ENCODE measurements around the gene PREP.
"Not testable (repeated sequence)": the region's sequence is repeated elsewhere in the genome, so short reads cannot be mapped to it uniquely, and the experiment has no call there.

Gene PREP

DNA sequence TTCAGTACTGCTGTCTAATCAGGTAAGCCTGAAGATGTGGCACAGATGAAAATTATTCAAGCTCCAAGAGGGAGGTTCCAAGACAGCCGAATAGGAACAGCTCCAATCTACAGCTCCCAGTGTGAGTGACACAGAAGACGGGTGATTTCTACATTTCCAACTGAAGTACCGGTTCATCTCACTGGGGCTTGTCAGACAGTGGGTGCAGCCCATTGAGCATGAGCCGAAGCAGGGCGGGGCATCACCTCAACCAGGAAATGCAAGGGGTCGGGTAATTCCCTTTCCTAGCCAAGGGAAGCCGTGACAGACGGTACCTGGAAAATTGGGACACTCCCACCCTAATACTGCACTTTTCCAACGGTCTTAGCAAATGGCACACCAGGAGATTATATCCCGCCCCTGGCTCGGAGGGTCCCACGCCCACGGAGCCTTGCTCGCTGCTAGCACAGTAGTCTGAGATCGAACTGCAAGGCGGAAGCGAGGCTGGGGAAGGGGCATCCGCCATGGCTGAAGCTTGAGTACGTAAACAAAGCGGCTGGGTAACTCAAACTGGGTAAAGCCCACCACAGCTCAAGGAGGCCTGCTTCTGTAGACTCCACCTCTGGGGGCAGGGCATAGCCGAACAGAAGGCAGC is 64.4 kb downstream of the PREP start:
- not testable (repeated sequence) for ATAC-seq, DNase-seq

DNA sequence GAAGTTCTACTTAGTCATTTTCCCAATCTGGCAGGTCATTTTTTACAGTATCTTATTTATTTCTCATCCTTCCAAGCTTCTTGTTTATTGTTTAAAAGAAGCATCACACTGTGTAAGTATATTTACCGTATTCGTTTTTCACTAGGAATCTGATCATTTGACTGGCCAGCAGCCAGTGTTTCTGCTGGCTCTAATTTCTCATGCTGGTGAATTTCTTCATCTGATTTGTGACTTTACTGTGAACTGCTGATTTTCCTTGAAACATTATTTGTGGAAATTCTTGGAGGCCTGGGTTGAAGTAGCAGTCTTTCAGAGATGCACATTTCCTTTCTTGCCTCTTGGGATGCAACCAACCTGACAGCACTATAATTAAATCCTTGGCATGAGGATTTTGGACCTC is 65.9 kb downstream of the PREP start:
- no peak for ATAC-seq
- no peak for DNase-seq

DNA sequence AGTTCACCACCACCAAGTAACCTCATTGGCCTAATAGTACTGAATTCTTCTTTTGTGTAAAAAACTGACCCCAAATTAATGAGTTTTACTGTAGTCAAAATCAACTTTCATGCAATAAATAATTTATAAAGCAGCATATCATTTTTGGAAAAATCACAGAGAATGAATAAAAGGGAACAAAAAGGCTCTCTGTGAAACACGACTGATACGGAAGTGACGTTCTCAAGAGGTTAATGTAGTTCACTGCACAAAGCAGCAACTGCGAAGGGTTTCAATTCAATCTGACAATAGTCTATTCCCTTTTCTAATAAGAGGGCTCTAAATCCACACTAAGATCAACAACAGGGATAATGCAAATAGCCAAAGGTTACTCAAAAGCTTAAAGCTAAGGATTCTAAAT is 70.3 kb downstream of the PREP start:
- ATAC-seq (no peak), DNase-seq (no peak)

DNA sequence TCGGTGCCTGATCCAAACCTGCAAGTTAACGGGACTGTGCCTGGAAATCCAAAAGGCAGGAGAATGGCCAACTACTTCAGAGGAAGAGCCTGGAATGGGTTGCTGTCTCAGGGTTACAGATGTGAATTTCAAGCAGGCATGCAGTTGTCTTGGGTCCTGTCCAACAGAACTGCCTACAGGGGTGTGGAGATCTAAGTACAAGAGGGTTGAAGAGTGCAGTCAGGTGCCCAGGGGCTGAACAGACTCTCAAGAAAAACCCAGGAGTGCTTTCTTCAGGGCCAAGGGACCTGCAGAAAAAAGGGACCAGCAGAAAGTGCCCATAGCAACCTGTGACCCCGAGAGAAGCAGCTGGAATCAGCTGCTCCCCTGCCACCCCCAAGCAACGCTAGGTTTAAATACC is 71.0 kb downstream of the PREP start:
- ATAC-seq, result no peak
- no peak for DNase-seq

DNA sequence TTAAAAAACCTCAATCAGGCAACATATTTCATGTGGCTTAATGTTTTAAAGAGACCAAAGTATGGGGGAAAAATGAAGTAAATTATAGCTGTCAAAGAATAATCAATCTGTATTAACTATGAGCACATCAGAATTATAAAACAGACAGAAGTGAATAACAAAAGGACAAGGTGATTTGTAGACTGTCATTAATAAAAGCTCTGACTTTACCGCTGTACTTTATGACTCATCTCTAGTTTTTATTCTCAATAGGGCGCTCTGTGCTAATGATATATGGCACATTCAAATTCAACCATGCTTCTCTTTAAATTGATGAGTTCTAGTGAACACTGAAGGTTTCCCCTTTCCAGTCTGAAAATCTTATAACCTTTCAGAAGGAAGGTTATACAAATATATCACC is 72.0 kb downstream of the PREP start:
- ATAC-seq (no peak), DNase-seq (no peak)

DNA sequence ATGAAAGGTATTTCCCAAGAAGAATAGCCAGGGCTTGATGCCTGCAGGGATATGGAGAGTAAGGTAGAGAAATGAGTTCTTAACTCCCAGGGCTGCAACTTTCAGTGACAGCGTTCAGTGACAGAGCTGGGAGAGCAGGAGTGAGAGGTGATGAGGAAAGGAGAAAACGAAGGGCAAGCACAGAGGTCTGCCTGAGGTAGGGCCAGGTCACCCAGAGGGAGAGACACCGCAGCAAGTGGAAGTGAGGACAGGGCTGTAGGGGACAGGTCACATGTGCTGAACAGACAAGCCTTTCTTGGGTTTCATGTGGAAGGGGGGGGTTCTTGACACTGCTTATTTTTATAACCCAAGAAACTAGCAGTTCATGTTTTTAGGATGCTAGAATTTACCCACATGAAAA is 72.5 kb downstream of the PREP start:
- DNase-seq (no peak), ATAC-seq (no peak)

DNA sequence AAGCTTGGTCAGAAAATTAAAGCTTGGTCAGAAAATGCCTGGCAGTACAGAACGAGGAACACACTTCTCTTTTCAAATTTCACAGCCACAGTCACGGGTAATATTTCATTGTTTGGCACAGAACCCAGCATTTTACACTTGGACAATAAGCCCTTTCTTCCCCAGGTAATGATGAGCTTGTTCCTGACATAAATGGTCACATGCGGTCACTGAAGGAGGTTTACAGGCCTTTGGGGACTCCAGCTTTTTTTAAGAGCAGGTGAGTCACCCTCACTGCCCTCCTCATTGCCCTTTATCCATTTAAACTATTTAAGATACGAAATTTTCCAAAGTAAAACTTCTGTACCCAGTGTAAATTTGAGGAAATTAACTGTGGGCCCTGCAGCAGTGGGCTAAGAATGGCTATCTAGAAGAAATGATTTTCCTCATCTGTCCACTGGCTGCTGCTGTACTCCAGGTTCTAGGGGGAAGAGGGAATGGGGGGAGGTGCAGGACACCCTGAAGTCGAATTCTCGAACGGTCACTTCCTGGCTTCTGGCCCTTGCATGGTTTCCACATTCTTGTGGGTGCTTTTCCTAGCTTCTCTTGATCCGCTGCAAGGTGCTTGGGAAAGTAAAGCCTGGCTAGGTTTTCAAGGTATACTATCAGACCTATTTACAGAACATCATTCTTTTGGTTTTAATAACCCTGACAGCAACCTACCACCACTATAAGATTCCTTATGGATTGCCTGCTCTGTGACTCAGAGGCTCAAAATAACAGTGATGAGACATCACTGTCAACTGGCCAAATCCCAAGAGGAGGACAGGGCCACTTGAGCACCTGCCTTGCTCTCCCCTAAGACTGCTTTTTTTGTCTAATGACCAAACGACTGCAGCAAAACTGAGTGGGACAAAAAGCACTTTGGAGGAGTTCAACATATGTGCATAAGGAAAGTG is 75.8 kb downstream of the PREP start:
- no peak for ATAC-seq
- DNase-seq, result no peak

DNA sequence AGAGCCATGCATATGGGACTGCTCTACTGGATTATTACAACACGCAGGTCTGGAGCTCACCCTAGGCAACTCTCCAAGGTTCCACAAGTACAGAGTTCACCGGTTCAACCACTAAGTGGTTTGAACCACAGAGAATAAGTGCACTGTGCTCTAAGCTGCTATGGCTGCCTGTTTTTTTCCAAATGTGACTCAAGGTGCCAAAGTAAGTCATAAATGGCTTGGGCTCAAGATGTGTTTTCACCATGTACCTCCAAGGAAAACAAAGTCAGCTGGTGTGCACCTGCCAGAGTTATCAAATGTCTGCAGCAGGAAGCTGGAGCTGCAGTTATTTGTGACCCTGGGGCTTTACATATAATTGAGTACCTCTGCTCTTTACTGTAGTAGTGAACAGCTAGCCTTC is 76.7 kb downstream of the PREP start:
- no peak for DNase-seq

DNA sequence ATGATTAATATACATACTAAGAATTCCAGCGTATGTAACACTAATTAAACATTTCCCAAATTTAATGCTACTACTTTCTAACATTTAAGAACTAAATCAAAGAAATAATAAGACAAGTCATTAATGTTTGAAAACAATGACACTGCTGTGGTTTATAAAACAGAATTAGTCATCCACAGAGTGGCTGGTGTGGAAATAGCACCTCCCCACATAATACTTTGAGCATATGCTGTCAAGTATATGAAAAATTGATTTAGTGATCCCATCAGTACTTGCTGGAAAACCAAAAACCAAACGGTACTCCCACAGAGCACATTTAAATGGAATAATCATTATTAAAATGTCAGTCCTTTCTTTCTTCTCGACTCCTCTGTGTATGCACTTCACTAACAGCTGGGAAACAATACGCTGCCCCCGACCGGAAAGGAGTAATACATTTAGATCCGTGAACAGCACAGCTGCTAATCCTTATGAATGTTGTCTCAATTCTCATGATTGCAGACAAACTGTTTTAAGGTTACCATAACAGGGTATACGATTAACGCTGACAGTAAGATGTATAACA is 78.4 kb downstream of the PREP start:
- DNase-seq (no peak), ATAC-seq (no peak)

More for the DNA sequence above, 76.7 kb downstream of the PREP start:
- ATAC-seq, result no peak

DNA sequence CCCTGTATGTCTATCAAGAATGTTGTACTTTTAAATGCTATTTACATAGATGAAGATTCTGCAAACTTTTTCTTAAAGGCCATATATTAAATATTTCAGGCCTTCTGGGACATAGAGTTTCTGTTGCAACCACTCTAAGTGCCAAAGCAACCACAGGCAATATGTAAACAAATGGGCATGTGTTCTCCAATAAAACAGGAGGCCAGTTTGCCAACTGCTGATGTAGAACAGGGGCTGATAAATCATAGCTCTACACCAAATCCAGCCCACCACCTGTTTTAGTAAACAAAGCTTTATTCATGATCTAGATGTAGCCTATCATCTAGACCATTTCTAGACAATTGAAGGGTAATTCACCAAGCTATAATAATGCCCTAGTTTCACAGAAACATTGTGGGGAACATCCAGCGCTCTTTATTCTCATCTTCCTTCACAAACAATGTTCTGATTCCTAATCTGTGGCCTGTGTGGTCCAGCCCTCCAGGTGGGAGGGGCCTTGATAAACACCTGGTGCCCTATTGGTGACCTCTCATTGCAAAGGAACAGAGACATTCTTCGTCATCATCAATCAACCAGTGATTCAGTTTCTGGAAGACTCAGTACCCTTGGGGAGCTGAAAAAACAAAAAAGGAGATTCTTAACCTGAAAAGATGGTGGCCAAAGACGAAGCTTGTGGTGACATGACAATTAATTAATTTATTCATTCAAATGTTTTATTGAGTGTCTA is 80.2 kb downstream of the PREP start:
- DNase-seq, result no peak
- no peak for ATAC-seq

DNA sequence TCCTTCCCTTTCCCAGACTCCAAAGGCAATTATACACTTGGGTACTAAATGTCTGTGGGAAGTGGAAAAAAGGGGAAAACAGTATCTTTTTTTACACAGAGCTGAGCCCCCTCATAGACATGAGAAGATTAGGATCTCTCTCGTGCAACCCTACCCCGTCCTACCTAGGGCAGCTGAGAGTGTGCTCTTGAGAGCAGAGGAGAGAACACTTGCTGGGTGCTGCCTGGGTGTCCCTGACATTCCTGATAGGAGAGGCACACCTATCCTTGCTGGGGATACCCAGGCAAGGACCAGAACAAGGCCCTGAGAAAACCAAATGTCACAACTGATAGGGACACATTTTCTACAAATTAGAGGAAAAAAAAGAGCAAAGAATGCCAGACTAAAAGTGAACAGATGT is 81.2 kb downstream of the PREP start:
- DNase-seq, result no peak

DNA sequence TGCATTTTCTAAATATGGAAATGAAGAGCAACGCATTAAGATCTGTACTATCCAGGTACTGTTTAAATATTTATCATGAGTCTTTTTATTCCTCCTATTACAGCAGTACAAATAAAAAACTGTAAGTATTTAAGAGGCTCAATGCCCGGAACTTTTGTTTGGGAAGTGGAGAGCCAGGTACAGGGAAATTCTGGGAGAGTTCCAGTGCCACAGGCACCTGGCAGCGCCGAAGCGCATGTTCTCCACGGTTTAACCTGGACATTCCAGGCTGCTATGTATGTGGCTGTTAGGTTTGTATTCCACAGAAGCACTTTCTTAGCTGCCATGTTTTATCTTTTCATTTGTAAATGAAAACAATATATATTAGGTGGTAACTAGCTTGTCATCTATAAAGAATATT is 81.7 kb downstream of the PREP start:
- DNase-seq (no peak), ATAC-seq (no peak)

More for the DNA sequence above, 81.2 kb downstream of the PREP start:
- ATAC-seq, result no peak

DNA sequence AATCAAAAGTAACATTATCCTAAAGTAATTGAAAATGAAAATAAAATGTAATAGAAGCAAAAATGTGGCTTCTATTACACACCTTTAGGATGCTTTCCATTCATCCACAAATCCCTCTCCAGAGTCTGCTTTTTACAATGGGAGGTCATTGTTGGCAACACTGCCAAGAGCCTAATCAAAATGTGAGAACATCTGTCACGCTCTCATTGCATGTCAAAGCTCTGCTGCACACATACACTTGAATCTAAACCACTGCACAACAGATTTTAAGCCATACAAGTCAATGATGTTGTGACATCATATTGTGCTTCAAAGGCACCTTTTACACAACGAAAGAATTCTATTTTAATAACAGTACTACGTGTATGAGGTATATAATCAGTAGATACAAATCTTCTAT is 82.1 kb downstream of the PREP start:
- no peak for DNase-seq
- no peak for ATAC-seq

DNA sequence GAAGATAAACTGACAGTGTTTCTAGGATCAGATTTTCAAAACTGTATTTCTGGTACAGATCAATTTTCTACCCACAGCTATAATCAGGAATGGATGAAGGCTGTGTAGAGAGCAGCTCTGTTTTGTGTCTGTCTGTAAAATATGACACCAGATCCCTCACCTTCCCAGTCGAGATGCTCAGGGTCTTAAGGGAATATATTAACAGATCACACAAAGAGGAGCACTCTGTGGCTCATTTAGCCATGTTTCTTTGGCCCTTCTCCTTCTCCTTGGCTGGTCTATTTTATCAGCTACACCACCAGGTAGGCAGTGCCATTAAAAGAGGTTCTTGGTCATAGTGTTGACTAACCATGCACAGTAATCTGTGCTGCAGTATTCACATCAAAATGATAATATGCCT is 82.6 kb downstream of the PREP start:
- ATAC-seq (no peak), DNase-seq (no peak)

DNA sequence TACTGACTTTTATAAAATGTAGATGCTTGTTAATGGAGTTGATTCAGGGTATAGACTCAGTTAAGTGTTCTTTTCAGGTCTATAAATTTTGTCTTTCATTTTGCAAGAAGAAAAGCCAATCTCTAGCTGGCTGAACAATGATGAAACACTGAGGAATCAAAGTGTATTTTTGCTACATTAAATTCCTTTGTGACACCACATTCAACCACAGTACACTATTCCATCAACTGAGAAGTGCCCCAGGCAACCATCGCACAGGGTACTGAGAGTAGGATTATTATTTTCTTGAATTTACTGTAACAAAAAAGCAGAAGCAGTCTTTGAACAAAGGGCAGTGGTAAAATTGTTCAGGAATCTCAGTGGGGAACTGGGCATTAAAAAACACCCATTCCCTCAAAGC is 83.6 kb downstream of the PREP start:
- no peak for DNase-seq
- ATAC-seq, result no peak

DNA sequence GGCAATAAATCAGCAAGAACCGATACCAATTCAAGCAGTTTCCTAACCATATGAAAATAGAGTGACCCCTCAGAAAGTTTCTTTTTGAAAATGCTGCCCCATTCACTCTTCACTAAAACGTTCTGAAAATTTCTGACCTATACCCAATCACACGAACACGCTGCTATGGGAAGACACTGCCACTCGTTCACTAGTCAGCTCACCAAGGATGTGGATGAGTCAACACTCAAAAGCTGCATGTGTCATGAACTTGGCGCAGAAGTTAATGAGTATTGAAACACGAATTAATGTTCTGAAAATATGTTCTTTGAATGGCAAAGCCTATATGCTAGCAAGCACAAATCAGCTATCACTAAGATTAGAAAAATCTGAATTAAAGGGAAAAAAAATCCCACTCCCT is 84.2 kb downstream of the PREP start:
- DNase-seq (no peak), ATAC-seq (no peak)

DNA sequence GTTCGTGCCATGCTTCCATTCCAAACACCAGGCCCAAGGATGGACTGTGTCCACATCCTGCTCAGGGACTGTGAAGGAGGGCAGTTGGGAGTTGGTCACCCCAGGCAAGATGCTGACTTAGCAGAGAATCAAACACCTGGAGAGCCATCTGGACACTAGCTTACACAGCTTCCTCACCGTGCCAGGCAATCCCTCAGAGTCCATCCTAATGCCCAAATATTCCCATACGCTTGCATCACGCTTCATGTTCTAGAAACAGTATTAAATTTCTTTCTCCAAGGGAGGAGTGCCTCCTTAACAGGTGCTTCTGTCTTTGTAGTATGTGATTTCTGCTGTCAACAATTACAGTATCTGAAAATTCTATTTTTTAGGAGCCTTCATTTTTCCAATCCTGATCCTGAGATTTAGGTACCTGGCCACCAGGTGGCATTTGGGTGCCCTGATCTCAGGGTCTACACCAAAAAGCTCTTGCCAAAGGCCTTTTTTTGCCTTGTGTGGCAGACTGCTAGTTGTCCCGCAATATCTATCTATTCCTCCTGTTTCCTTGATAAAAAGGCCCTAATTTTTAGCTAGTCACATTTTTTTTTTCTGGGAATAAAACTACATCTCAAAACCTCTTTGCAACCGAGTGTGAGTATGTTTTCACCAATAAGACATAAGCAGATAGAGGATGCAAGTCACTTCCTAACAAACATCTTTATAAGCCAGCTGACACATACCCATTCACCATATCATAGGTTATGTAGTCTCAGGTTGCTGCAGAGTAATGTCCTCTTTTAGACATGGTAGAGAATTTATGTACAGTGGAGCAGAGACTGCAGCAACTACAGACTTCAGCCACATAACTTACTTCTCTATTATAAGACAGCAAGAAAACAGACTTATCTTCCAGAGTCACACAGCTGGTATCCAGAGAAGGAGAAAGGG is 85.0 kb downstream of the PREP start:
- ATAC-seq, result no peak

DNA sequence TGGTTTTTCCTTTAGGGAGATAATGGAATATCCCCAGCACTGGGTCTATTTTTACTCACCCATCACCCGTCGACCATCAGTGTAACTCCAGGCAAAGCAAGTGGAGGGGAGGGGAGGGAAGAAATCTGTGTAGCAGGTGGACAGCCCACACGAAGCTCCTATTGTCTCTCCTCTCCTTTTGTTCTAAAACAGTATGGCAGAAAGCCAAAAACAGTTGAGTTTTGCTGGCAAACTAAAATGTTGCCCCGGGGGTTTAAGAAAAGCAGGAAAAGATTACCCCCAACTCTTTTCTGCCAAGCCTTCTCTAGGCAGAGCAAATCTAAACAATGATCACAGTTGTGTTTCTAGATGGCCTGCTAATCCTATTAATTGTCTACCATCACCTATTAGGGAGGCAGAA is 89.7 kb downstream of the PREP start:
- no peak for DNase-seq
- no peak for ATAC-seq

More for the DNA sequence above, 85.0 kb downstream of the PREP start:
- no peak for DNase-seq

DNA sequence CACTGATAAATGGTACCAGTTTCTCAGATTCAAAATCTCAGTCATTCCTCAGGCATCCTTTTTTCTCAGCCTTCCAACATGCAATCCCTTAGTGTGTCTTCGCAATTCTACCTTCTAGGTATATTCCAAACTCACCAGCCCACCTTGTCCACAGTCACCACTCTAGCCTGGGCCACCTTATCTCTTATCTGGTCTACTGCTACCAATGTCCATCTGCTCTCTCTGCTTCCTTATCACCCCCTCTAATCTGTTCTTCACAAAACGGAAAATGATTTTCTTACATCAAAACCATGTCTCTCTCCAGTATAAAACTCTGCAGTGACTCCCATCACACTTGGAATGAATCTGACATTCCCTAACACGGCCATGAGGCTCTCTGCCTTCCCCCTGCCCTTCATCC is 91.9 kb downstream of the PREP start:
- DNase-seq (no peak), ATAC-seq (no peak)

DNA sequence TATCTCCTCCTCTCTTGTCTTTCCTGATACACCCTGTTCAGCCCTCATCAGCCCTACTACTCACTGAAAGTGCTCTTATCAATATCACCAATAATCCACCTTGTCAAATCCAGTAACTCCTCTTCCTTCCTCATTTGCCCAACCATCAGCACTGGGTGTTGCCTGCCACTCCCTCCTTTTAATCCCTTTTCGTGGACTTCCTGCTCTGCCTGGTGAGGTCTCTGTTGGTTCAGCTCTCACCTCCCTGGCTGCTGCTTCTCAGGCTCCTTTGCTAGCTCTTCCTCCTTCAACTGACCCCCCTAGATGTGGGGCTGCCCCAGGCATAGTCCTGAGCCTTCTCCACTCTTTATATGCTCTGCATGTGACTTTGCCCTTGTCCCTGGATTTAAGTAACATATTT is 92.5 kb downstream of the PREP start:
- DNase-seq (no peak), ATAC-seq (no peak)

DNA sequence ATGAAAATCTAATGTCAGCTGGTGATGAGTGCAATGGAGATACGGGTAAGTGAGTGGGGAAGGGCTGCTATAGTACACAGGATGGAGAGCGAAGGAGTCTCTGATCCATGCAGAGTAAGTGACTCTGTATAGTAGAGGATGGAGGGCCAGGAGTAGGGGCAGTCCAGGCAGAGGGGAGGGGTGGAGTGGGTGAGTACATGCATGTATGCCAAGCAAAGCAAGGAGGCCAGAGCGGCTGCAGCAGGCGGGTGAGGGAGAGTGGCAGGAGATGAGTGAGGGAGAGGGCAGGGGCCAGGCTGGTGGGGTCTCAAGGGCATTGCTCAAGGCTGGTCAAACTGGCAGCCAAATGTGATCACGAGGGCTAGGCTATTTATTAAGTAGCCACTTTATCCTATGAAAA is 94.0 kb downstream of the PREP start:
- no peak for DNase-seq
- no peak for ATAC-seq

DNA sequence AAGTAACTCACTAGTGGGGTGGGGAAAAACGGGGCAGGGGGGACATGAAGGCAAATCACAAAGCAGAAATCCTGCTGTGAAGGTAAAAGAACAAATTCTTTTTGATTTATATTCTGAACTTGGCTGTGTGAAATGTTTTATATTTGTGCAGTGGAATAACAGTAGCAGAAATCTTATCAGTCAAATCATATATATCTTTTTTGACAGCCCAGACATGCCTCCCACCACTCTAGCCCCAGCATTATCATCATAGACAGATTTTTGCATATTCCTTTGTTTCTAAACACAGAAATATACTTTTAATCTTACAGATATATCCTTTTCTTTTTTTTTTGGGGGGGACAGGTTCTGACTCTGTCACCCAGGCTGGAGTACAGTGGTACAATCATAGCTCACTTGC is 97.4 kb downstream of the PREP start:
- DNase-seq (no peak), ATAC-seq (no peak)
